Skeletal muscle tissue (tissue), 4 donors: Measurements from ENCODE around the gene ADAR. TPM values are rescaled to one million over a fixed set of nuclear protein-coding genes. Genes with fewer than 3 reads are reported as not detected.

Source experiments
- H3K27ac ChIP-seq: one replicate; pipeline ENCODE4 v1.7.0; 2013; ENCODE audit warnings: mild to moderate bottlenecking, low read depth, low read length, inconsistent platforms
- H3K27me3 ChIP-seq, 3 donors: one replicate each; pipeline ENCODE4 v1.7.0; 2013; ENCODE audit warnings: low read length in 3 of 3; ENCODE audit not compliant: control insufficient read depth in 3 of 3, insufficient read depth in 3 of 3
- H3K36me3 ChIP-seq, 3 donors: one replicate each; pipeline ENCODE4 v1.7.0; 2013; ENCODE audit warnings: low read length in 3 of 3; ENCODE audit not compliant: control insufficient read depth in 3 of 3, insufficient read depth in 3 of 3
- H3K4me1 ChIP-seq, 3 donors: one replicate each; pipeline ENCODE4 v1.7.0; 2013; ENCODE audit warnings: low read length in 3 of 3, mild to moderate bottlenecking in 3 of 3; ENCODE audit not compliant: control insufficient read depth in 3 of 3, insufficient read depth in 3 of 3
- H3K4me3 ChIP-seq, 3 donors: one replicate each; pipeline ENCODE4 v1.7.0; 2013; ENCODE audit warnings: low read length in 3 of 3
- H3K9ac ChIP-seq, 3 donors: one replicate each; pipeline ENCODE4 v1.7.0; 2013; ENCODE audit warnings: low read length in 3 of 3, mild to moderate bottlenecking in 3 of 3, moderate library complexity in 2 of 3, low read depth in 1 of 3
- H3K9me3 ChIP-seq, 3 donors: one replicate each; pipeline ENCODE4 v1.7.0; 2013; ENCODE audit warnings: low read length in 3 of 3; ENCODE audit not compliant: control insufficient read depth in 3 of 3
- total RNA-seq: library from RNA; depleted of rRNA; stranded (reverse); fragments of >200 nt; gene quantifications from one replicate; pipeline ENCODE4 v1.2.3, GENCODE V29; 2014
- donor health status: Osteomylitis.

The ADAR gene
- total RNA-seq, 1 donor from 2014 or later: 32.4 TPM

DNA sequence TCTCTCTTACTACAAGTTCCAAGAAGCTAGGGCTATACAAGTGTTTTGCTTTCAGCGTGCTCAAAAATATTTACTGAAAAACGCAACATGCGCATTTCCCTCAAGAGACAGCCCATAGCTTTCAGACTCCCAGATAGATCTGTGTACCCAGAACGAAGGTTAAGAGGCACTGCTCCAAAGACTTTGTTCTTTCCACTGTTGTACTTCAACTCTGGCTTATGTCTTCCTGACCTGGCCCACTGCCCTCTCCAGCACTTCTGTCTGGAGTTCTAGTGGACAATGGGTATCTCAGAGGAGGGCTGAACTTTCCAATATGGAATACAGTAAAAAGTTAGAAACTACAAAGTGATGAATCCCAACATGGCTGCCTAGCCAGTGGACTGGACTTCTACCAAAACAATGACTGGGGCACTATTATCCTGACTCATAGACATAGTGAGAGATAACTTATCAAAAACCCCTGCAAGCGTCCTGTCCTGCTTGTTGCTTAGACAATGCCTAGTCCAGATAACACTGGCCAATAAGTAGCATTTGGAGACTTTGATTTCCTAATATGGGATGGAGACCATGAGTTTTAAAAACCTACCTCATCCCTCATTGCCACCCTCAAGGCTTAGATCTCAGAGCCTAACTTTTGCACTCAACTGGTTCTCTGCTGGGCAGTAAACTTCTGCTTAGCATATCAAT is 8.8 kb upstream of the ADAR start:
- no peak overlapping the region for H3K9ac ChIP-seq
- H3K27ac ChIP-seq: no peak overlapping the region
- H3K27me3 ChIP-seq: no peaks in the 10 kb centered on the region
- H3K9me3 ChIP-seq: no peaks in the 10 kb centered on the region
- no peaks in the 10 kb centered on the region for H3K36me3 ChIP-seq
- H3K4me3 ChIP-seq: no peak overlapping the region
- H3K4me1 ChIP-seq: no peaks in the 10 kb centered on the region

DNA sequence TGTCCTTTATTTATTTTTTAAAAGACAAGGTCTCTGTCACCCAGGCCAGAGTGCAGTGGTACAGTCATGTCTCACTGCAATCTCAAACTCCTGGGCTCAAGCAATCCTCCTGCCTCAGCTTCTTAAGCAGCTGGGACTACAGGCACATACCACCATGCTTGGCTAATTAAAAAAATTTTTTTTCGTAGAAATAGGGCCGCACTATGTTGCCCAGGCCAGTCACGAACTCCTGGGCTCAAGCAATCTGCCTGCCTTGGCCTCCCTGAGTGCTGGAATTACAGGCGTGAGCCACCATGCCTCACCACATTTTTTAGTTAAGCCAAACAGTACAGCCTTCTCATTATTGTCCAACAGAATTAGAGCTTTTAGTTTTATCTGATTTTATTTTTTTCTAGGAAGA is 7.4 kb upstream of the ADAR start:
- H3K4me3 ChIP-seq: no peak overlapping the region
- H3K27me3 ChIP-seq: no peaks in the 10 kb centered on the region
- no peak overlapping the region for H3K27ac ChIP-seq
- H3K9ac ChIP-seq: no peak overlapping the region
- no peaks in the 10 kb centered on the region for H3K4me1 ChIP-seq
- no peaks in the 10 kb centered on the region for H3K9me3 ChIP-seq
- no peaks in the 10 kb centered on the region for H3K36me3 ChIP-seq

DNA sequence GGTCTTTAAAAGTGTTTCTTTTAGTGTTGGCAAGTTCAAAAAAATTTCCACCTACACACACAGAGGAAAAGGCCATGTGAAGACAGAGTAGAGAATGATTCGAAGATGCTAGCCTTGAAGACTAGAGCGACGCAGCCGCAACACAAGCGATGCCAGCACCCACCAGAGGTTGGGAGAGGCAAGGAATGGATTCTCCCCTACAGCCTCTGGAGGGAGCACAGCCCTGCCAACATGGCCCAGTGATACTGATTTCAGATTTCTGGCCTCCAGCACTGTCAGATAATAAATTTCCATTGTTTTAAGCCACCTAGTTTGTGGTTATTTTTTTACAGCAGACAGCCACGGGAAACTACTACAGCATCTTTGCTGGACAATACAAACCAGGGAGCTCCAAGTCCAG is 6.9 kb upstream of the ADAR start:
- Histone ChIP-seq H3K36me3 (no peaks in the 10 kb centered on the region), H3K27me3 (no peaks in the 10 kb centered on the region), H3K9ac (no peak overlapping the region), H3K27ac (no peak overlapping the region), H3K9me3 (no peaks in the 10 kb centered on the region), H3K4me3 (no peak overlapping the region), H3K4me1 (no peaks in the 10 kb centered on the region)

DNA sequence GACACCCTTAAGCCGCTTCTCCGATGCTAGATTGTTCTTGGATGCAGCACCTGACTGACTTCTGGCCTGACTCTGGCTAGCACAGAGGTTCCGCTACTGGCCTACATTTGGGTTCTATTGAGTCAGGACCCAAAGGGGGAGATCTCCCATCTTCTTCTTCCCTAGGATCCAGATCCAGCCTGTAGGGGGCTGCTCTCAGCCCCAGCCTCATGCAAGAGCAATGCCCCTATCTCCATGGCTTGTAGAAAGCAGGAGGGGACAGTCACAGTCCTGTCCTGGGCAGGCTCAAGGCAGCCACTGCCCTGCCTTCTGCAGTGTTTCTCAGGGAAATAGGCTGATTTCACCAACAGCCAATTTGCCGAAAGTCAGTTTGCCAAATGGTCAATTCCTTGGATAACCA is 6.3 kb upstream of the ADAR start:
- H3K27me3 ChIP-seq: no peaks in the 10 kb centered on the region
- no peak overlapping the region for H3K4me3 ChIP-seq
- no peak overlapping the region for H3K27ac ChIP-seq
- no peaks in the 10 kb centered on the region for H3K36me3 ChIP-seq
- no peak overlapping the region for H3K9ac ChIP-seq
- no peaks in the 10 kb centered on the region for H3K4me1 ChIP-seq
- H3K9me3 ChIP-seq: no peaks in the 10 kb centered on the region

DNA sequence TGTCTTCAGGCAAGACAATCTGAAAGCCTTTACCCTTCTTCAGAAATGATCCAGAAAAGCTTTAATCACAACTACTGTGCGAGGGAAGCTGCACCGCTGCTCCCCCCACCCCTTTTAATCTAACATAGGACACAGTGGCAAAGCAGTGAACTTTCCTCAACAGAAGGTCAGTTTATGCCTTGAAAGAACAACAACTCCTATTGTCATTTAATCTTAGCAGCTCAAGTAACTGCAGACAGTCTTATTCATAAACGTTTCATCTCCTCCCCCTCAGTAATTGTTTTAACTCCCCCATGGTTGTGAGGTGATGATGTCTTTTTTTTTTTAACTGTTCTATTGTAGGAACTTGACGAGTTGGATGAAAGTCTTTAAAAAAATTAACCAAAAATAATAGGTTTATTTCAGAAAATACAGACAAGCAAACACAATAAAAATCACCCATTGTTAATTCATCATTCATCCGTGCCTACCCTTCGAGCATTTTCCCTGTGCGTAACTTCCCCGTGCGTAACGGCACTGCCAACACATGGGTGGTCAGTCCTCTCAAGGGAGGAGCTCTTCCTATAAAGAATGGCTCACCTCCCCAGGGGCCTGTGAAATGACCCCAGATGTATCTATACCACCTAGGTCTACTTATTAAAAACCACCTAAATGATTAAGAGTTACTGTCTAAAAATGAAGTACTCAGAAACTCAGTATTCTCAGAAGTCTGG is 3.3 kb upstream of the ADAR start:
- H3K9ac ChIP-seq: no peak overlapping the region
- no peaks in the 10 kb centered on the region for H3K36me3 ChIP-seq
- peaks cover 4 to 13% (median 6%) of the 10 kb centered on the region in 3 donors for H3K4me1 ChIP-seq
- H3K27me3 ChIP-seq: no peaks in the 10 kb centered on the region
- H3K27ac ChIP-seq: no peak overlapping the region
- H3K9me3 ChIP-seq: no peaks in the 10 kb centered on the region
- no peak overlapping the region for H3K4me3 ChIP-seq

DNA sequence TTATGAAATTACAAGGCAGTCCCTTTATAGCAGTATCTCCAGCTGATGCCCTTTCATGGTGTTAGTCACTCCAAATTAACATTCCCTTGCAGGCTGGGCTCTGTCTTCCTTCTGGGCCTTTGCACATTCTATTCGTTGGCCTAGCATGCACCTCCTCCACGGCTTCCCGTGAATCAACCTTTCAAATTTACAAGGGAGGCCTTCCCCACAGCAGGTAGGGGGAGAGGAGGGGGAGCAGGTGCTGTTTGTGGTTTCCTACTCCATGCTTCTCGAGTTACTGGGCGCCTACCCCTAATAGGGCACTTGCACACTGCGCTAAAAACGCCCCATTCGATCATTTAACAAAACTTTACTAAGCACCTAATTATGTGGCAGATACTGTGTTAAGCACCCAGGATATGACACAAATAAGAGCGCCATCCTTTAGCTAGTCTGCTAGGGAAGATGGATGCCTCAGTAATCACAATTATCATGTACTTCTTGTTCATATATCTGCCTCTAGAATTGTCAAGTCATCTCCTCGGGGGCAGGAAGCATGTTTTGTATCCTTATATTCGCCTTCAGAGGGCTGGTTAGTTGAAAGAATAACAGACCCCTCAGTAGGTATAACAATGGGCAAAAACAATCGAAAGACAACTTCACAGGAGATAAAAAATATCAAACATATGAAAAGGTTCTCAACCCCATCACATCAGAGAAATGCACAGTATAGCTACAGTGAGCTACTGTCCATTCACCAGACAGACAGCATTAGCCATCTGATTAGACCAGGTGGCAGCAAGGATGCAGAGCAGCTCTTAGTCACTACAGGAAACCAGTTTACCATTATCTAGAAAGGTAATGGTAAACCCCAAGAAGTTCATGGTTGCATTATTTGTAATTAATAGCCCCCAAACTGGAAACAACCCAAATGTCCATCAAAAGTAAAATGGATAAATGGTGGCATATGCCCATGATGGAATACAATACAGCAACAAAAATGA is 1.7 kb upstream of the ADAR start:
- peak overlapping the region in 1 of 3 donors; percentile 45 for H3K9ac ChIP-seq
- peak overlapping the region; percentile 93 for H3K27ac ChIP-seq
- no peak overlapping the region for H3K4me3 ChIP-seq
- peaks cover 8 to 23% (median 11%) of the 10 kb centered on the region in 3 donors for H3K4me1 ChIP-seq
- H3K27me3 ChIP-seq: no peaks in the 10 kb centered on the region
- no peaks in the 10 kb centered on the region for H3K9me3 ChIP-seq
- no peaks in the 10 kb centered on the region for H3K36me3 ChIP-seq

DNA sequence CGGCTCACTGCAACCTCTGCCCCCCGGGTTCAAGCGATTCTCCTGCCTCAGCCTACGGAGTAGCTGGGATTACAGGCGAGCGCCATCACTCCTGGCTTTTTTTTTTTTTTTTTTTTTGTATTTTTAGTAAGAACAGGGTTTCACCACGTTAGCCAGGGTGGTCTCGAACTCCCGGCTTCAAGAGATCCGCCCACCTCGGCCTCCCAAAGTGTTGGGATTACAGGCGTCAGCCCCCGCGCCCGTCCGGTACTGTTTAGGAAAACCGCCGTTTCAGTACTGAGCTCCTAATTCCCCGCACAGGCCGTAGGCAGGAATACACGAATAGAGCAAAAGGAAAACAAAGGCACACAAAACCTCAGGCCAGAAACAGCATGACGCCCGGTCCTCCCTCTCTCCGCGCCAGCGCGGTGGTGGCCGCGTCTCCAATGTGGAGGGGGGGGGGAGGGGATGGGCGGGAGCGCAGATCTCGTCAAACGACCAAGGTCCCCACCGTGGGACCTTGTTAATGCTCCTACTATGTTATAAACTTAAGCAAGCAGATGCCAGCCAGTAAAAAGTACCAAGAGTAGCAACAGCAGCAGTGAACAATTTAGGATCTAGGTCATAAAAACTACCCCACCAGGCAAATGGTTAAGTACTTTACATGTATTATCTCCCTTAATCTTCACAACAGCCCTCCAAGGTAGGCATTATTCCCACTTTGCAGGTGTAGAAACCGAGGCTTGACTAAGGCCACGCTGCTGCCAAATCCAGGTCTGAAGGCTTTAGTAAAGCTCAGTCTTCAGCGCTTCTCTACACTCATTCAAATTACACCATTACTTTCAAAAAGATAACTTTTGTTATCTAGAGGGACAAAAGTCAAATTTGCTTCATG is 648 bp upstream of the ADAR start:
- Histone ChIP-seq H3K27ac (peak overlapping the region; percentile 93), H3K4me1 (peaks cover 9 to 27% (median 13%) of the 10 kb centered on the region in 3 donors), H3K9me3 (no peaks in the 10 kb centered on the region), H3K36me3 (no peaks in the 10 kb centered on the region), H3K9ac (peak overlapping the region; percentile 92 to 95 (median 94)), H3K27me3 (no peaks in the 10 kb centered on the region), H3K4me3 (peak overlapping the region; percentile 94 to 98 (median 95))

DNA sequence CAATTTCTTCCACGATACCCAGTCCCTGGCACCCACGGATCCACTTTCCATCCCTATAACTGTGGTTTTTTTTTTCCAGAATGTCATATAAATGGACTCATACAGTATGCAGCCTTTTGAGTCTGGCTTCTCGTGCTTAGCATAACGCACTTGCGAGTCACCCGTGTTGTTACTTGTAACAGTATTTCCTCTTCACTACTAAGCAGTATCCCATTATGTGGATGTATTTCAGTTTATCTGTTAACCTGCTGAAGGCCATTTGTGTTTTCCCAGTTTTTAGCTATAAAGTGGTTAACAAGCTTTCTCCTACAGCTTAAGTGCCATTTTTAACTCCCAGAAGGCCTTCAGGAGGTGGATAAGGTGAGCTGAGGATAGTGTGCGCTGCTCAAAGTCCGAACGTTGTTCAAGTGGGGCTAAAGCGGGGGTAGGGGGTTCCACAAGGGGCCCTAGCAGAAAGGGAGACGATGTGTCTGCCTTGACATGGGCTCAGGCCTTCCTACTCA is 829 bp downstream of the ADAR start:
- peaks cover 3 to 5% (median 3%) of the 10 kb centered on the region in 3 donors for H3K36me3 ChIP-seq
- peak overlapping the region; percentile 92 to 95 (median 94) for H3K9ac ChIP-seq
- H3K4me1 ChIP-seq: peaks cover 16 to 40% (median 24%) of the 10 kb centered on the region in 3 donors
- H3K27me3 ChIP-seq: no peaks in the 10 kb centered on the region
- H3K4me3 ChIP-seq: peak overlapping the region; percentile 94 to 98 (median 95)
- H3K27ac ChIP-seq: peak overlapping the region; percentile 93
- H3K9me3 ChIP-seq: no peaks in the 10 kb centered on the region

DNA sequence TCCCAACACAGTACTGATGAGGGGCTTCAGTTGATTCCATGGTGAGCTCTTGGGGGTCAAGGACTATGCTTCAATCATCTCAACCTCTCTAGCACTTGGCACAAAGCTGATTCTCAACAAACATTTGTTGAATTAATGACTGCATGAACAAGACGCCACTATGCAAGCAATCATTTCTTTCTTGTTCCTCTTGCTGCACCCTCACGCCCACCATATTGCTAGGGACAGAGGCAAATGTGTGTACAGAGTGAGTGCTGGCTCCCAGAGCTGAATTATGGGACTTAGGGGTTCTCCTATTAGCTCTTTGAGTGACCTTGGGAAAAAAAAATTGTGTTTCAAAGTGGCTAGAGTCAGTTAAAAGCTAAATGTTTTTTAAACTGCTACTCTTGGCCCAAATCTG is 2.5 kb downstream of the ADAR start:
- Histone ChIP-seq H3K9ac (no peak overlapping the region), H3K36me3 (peaks cover 18 to 21% (median 19%) of the 10 kb centered on the region in 3 donors), H3K4me3 (no peak overlapping the region), H3K27ac (no peak overlapping the region), H3K9me3 (no peaks in the 10 kb centered on the region), H3K27me3 (no peaks in the 10 kb centered on the region), H3K4me1 (peaks cover 19 to 41% (median 24%) of the 10 kb centered on the region in 3 donors)
